ENCODE measurements around the gene MORN3. TPM values are rescaled to one million over a fixed set of nuclear protein-coding genes. Genes with fewer than 3 reads are reported as not detected.

MORN3 gene
- total RNA-seq, 1 experiment from 2014 or later: 0.37 TPM

GRCh38 chr12:121641343-121641630, 28.2 kb downstream of the MORN3 start (continued):
- TF ChIP-seq ZNF671 (CRISPR knock-in tag; IDR thresholded peaks at IDR 0.05): no peak
- TF ChIP-seq GABPB1 (CRISPR knock-in tag; IDR thresholded peaks at IDR 0.05): no peak
- no peak for TF ChIP-seq PRDM15 (CRISPR knock-in tag; IDR thresholded peaks at IDR 0.05)
- no peak for TF ChIP-seq CREB1 (CRISPR knock-in tag; IDR thresholded peaks at IDR 0.05)
- TF ChIP-seq SOX15 (CRISPR knock-in tag; IDR thresholded peaks at IDR 0.05): no peak
- TF ChIP-seq MXD4 (CRISPR knock-in tag; IDR thresholded peaks at IDR 0.05; ENCODE audit: borderline replicate concordance): no peak

- no peak overlapping the region for H3K4me3 Mint-ChIP-seq
- ChIA-PET POLR2A (interaction anchor here (1.3 kb wide), 1 partner anchor 11 kb away, joined by 4 read pairs; no protein-coding TSS in a partner anchor), CTCF (interaction anchor here (0.8 to 3.8 kb wide), 3 partner anchors 86 to 160 kb away, joined by 3 to 15 read pairs (median 3); no protein-coding TSS in a partner anchor)
- peak overlapping the region; percentile 24; the same call in 1 of the 2 replicates for H3K27ac Mint-ChIP-seq
- no peak for DNase-seq (ENCODE audit: low spot score)
- no peaks in the 10 kb centered on the region for H3K9me3 Mint-ChIP-seq
- peaks cover 19% of the 10 kb centered on the region for H3K4me1 Mint-ChIP-seq
- ATAC-seq: no peak
- no peaks in the 10 kb centered on the region for H3K27me3 Mint-ChIP-seq (ENCODE audit: low read depth)
- TF ChIP-seq TP53 (CRISPR knock-in tag; IDR thresholded peaks at IDR 0.05): no peak
- no peak for TF ChIP-seq AFF4 (CRISPR knock-in tag; IDR thresholded peaks at IDR 0.05; ENCODE audit: borderline replicate concordance)
- no peak for TF ChIP-seq RELA (CRISPR knock-in tag; IDR thresholded peaks at IDR 0.05; ENCODE audit: borderline replicate concordance)
- no peak for TF ChIP-seq ZNF425 (CRISPR knock-in tag; conservative IDR thresholded peaks at IDR 0.05)
- no peak for TF ChIP-seq GTF2I (CRISPR knock-in tag; conservative IDR thresholded peaks at IDR 0.05)
- no peak for TF ChIP-seq ZNF423 (CRISPR knock-in tag; IDR thresholded peaks at IDR 0.05)
- TF ChIP-seq AR (CRISPR knock-in tag; IDR thresholded peaks at IDR 0.05): no peak
- no peak for TF ChIP-seq IRF2 (CRISPR knock-in tag; IDR thresholded peaks at IDR 0.05; ENCODE audit: borderline replicate concordance, low read depth)
- no peak for TF ChIP-seq ZNF317 (CRISPR knock-in tag; IDR thresholded peaks at IDR 0.05; ENCODE audit: borderline replicate concordance, low read depth)
- no peak for TF ChIP-seq NR3C1 (CRISPR knock-in tag; conservative IDR thresholded peaks at IDR 0.05; ENCODE audit: low read depth)
- no peak for TF ChIP-seq STAT6 (CRISPR knock-in tag; conservative IDR thresholded peaks at IDR 0.05; ENCODE audit: low read depth)
- no peak for TF ChIP-seq GRHL2 (CRISPR knock-in tag; IDR thresholded peaks at IDR 0.05; ENCODE audit: insufficient replicate concordance, severe bottlenecking)
- peaks cover 14% of the 10 kb centered on the region; the same call in 1 of the 2 replicates for H3K36me3 Mint-ChIP-seq
These were observed 30.9 kb downstream of the MORN3 start for GRCh38 chr12:121638298-121639202.

Measured in WTC11 (cell line).